OCI-LY1 (cell line): ENCODE measurements around the gene FKBP14.

Experiments
- H2AFZ ChIP-seq: fragments of 200-600 bp; sonication (generic), shearing (Covaris generic); 2 replicates; pipeline ENCODE4 v1.6.0; 2014; ENCODE audit warnings: antibody characterized with exemption, mild to moderate bottlenecking, low read length
- H3F3A ChIP-seq: fragments of 200-600 bp; sonication (generic), shearing (Covaris generic); 2 replicates; pipeline ENCODE4 v1.6.0; 2014; ENCODE audit warnings: mild to moderate bottlenecking, antibody characterized with exemption, low read length, moderate library complexity; ENCODE audit not compliant: insufficient read depth
- H3K27ac ChIP-seq: fragments of 200-600 bp; sonication (generic); 2 replicates; pipeline ENCODE4 v1.5.1; 2014; ENCODE audit warnings: low read length, mixed run types, mild to moderate bottlenecking, low read depth; ENCODE audit not compliant: poor library complexity, severe bottlenecking
- H3K27me3 ChIP-seq: fragments of 200-600 bp; sonication (generic); 2 replicates; pipeline ENCODE4 v1.6.0; 2014; ENCODE audit warnings: antibody characterized with exemption, mild to moderate bottlenecking, low read length, moderate library complexity; ENCODE audit not compliant: insufficient read depth
- H3K36me3 ChIP-seq: fragments of 200-600 bp; sonication (generic); 2 replicates; pipeline ENCODE4 v1.6.1; 2014; ENCODE audit warnings: mild to moderate bottlenecking, antibody characterized with exemption, low read length, moderate library complexity, mixed read lengths; ENCODE audit not compliant: insufficient read depth
- H3K4me1 ChIP-seq: fragments of 200-600 bp; sonication (generic); 2 replicates; pipeline ENCODE4 v1.5.1; 2014; ENCODE audit warnings: mild to moderate bottlenecking, low read length, moderate library complexity; ENCODE audit not compliant: insufficient read depth, severe bottlenecking
- H3K4me2 ChIP-seq: fragments of 200-600 bp; sonication (generic), shearing (Covaris generic); 2 replicates; pipeline ENCODE4 v1.6.1; 2014; ENCODE audit warnings: low read length
- H3K4me3 ChIP-seq: fragments of 200-600 bp; sonication (generic); 2 replicates; pipeline ENCODE4 v1.5.1; 2014; ENCODE audit warnings: low read length, low read depth, mild to moderate bottlenecking, mixed read lengths; ENCODE audit not compliant: poor library complexity, severe bottlenecking
- H3K79me2 ChIP-seq: fragments of 200-600 bp; shearing (Covaris generic); 2 replicates; pipeline ENCODE4 v1.6.1; 2016; ENCODE audit warnings: mixed run types, low read length, mixed read lengths; ENCODE audit not compliant: insufficient read depth
- H3K9ac ChIP-seq: fragments of 200-600 bp; sonication (generic), shearing (Covaris generic); 2 replicates; pipeline ENCODE4 v1.6.1; 2014; ENCODE audit warnings: mild to moderate bottlenecking, low read length, mixed read lengths
- H3K9me2 ChIP-seq: fragments of 200-600 bp; sonication (generic), shearing (Covaris generic); 2 replicates; pipeline ENCODE4 v1.6.1; 2014; ENCODE audit warnings: low read depth, mild to moderate bottlenecking, low read length, mixed read lengths
- H3K9me3 ChIP-seq: fragments of 200-600 bp; shearing (Covaris generic); 2 replicates; pipeline ENCODE4 v1.6.1; 2014; ENCODE audit warnings: low read length, mixed read lengths
- H4K20me1 ChIP-seq: fragments of 200-600 bp; sonication (generic), shearing (Covaris generic); 2 replicates; pipeline ENCODE4 v1.6.0; 2016; ENCODE audit warnings: mild to moderate bottlenecking, low read length; ENCODE audit not compliant: insufficient read depth
- EZH2 ChIP-seq: fragments of 200-600 bp; sonication (generic), shearing (Covaris generic); IDR thresholded peaks from 2 replicates; pipeline ENCODE4 v1.8.0; 2017; ENCODE audit warnings: borderline replicate concordance, mixed run types, mild to moderate bottlenecking, antibody characterized with exemption, low read length, moderate library complexity, mixed read lengths
- TF ChIP-seq, protein P1 (sequence below): fragments of 200-600 bp; sonication (generic), shearing (Covaris generic); IDR thresholded peaks from 2 replicates; pipeline ENCODE4 v1.5.1; 2017; ENCODE audit warnings: mild to moderate bottlenecking, antibody characterized with exemption, low read length, moderate library complexity, mixed read lengths

The FKBP14 gene

DNA sequence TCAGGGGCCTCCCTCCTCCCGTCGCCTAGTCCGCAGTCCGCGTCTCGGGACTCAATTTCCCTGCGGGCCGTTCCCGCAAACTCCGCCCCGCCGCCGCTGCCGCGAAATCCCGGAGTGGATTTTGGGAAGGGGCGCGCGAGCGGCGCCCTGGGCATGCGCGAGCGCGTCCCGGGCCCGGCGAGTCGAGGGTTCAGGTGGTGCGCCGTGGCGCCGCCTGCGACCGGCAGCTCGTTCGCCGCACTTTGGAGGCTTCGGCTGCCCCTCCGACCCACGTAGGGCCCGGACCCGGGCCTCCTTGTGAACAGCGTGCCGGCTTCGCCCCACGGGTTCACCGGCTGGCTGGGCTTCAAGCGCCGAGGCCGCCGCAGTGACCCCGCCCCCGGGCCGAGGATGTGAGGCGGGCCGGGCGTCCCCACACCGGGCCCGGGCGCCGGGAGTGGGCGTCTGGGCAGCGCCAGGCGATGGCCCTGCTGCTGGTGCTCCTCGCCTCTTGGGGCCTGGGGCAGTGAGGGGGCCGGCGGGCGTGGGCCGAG is 1.8 kb upstream of the FKBP14 start, which contains the start of gene PLEKHA8:
PLEKHA8 (plus strand) TSS at position 197 of the 533 bp plus-strand sequence. CDS start 351 bp downstream, outside the sequence.
- H3K4me2 ChIP-seq: peak within 1 kb of the TSS; percentile 81
- no peaks in the 10 kb centered on the region for H3K27me3 ChIP-seq
- no peaks in the 10 kb centered on the region for H4K20me1 ChIP-seq
- H3K9me3 ChIP-seq: 0 out of 2 replicates have a peak, but pooled peaks cover 3% of the 10 kb centered on the region
- H3F3A ChIP-seq: no peaks in the 10 kb centered on the region
- H3K9ac ChIP-seq: peak within 1 kb of the TSS; percentile 70
- H3K36me3 ChIP-seq: peaks cover 10% of the 10 kb centered on the region
- peak within 1 kb of the TSS; percentile 47 for H2AFZ ChIP-seq
- H3K27ac ChIP-seq: peak within 1 kb of the TSS; percentile 80
- H3K4me1 ChIP-seq: peaks cover 38% of the 10 kb centered on the region
- TF ChIP-seq, protein P1, sequence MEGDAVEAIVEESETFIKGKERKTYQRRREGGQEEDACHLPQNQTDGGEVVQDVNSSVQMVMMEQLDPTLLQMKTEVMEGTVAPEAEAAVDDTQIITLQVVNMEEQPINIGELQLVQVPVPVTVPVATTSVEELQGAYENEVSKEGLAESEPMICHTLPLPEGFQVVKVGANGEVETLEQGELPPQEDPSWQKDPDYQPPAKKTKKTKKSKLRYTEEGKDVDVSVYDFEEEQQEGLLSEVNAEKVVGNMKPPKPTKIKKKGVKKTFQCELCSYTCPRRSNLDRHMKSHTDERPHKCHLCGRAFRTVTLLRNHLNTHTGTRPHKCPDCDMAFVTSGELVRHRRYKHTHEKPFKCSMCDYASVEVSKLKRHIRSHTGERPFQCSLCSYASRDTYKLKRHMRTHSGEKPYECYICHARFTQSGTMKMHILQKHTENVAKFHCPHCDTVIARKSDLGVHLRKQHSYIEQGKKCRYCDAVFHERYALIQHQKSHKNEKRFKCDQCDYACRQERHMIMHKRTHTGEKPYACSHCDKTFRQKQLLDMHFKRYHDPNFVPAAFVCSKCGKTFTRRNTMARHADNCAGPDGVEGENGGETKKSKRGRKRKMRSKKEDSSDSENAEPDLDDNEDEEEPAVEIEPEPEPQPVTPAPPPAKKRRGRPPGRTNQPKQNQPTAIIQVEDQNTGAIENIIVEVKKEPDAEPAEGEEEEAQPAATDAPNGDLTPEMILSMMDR: no peak
- TF ChIP-seq EZH2: no peak
- H3K79me2 ChIP-seq: peaks cover 12% of the 10 kb centered on the region
- H3K4me3 ChIP-seq: peak within 1 kb of the TSS; percentile 76
- H3K9me2 ChIP-seq: no peaks in the 10 kb centered on the region

DNA sequence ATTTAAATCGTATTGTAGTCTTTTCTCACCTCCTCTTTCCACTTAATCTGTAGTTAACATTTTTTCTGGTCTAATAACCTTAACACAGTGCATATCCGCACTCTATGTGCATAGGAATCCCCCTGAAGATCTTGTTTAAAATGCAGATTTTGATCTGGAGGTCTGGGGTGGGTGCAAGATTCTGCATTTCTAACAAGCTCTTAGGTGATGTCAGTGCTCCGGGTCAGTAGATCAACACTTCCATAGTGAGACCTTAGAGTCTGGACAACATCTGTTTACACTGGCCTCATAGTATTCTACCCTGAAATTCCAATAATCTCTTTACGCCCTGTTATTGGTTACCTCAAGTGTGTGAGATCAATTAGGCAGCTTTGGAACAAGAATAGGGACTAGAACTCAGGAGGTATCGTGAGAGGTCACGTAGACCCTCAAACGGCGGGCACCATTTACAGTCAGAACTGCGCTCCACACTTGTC is 1.3 kb upstream of the FKBP14 start:
- Histone ChIP-seq H3K9me3 (0 out of 2 replicates have a peak, but pooled peaks cover 3% of the 10 kb centered on the region), H3K9ac (peak overlapping the region; percentile 70), H3F3A (no peaks in the 10 kb centered on the region), H3K4me3 (peak overlapping the region; percentile 76), H3K4me2 (peak overlapping the region; percentile 81), H3K9me2 (no peaks in the 10 kb centered on the region), H3K36me3 (peaks cover 13% of the 10 kb centered on the region), H3K4me1 (peaks cover 38% of the 10 kb centered on the region), H3K79me2 (peaks cover 12% of the 10 kb centered on the region), H4K20me1 (no peaks in the 10 kb centered on the region), H3K27ac (peak overlapping the region; percentile 80), H3K27me3 (no peaks in the 10 kb centered on the region), H2AFZ (peak overlapping the region; percentile 47)
- TF ChIP-seq EZH2: no peak
- TF ChIP-seq, protein P1: no peak

GRCh38 chr7:30027065-30027456 is 559 bp upstream of the FKBP14 start:
- Histone ChIP-seq H2AFZ (peak overlapping the region; percentile 47), H3K4me3 (peak overlapping the region; percentile 76), H3K27ac (peak overlapping the region; percentile 80), H3F3A (no peaks in the 10 kb centered on the region), H3K79me2 (peaks cover 12% of the 10 kb centered on the region), H4K20me1 (no peaks in the 10 kb centered on the region), H3K36me3 (peaks cover 13% of the 10 kb centered on the region), H3K4me1 (peaks cover 45% of the 10 kb centered on the region), H3K27me3 (no peaks in the 10 kb centered on the region), H3K9me3 (0 out of 2 replicates have a peak, but pooled peaks cover 3% of the 10 kb centered on the region), H3K9ac (peak overlapping the region; percentile 70), H3K4me2 (peak overlapping the region; percentile 81), H3K9me2 (no peaks in the 10 kb centered on the region)
- TF ChIP-seq, protein P1: no peak
- TF ChIP-seq EZH2: no peak
